ENCODE measurements around the gene PRX.

PRX gene

GRCh38 chr19:40348961-40349507 lies 64.1 kb downstream of the PRX start:
- peak overlapping the region; percentile 94 for H3K4me3 ChIP-seq (ENCODE audit: low read length)
- DNase-seq (ENCODE audit: low read depth, low spot score): no peak

GRCh38 chr19:40348125-40348913 lies 64.9 kb downstream of the PRX start, which contains the start of the genes C19orf47 and PLD3:
Gene C19orf47 (minus strand): TSS chr19:40348397. CDS start chr19:40341857, 6,540 bp downstream.
Gene PLD3 (plus strand): TSS chr19:40348695. CDS start chr19:40366484, 17,789 bp downstream.
- peak; percentile 98 for DNase-seq (ENCODE audit: low read depth, low spot score)
- peak within 1 kb of the TSS; percentile 94 for H3K4me3 ChIP-seq (ENCODE audit: low read length)

- no peak for DNase-seq (ENCODE audit: low read depth, low spot score)
- H3K4me3 ChIP-seq (ENCODE audit: low read length): no peak overlapping the region
Measured at GRCh38 chr19:40344422-40344821, 68.8 kb downstream of the PRX start.
